IPS DF 6.9 (cell line): ENCODE results near the gene GPR62.

Source experiments
- DNase-seq: peaks from one replicate; pipeline ENCODE4 v3.0.0-alpha.2; 2013; ENCODE audit warnings: low read depth, low spot score
- H3K27ac ChIP-seq: one replicate; pipeline ENCODE4 v1.5.1; 2013; ENCODE audit warnings: low read length, control low read depth
- H3K27me3 ChIP-seq: 2 replicates; pipeline ENCODE4 v1.6.1; 2013; ENCODE audit warnings: mild to moderate bottlenecking, low read length; ENCODE audit not compliant: control insufficient read depth, insufficient read depth
- H3K36me3 ChIP-seq: 2 replicates; pipeline ENCODE4 v1.6.1; 2013; ENCODE audit warnings: low read length; ENCODE audit not compliant: control insufficient read depth, insufficient read depth
- H3K4me1 ChIP-seq: 2 replicates; pipeline ENCODE4 v1.6.1; 2013; ENCODE audit warnings: low read length; ENCODE audit not compliant: control insufficient read depth, insufficient read depth
- H3K4me3 ChIP-seq: 2 replicates; pipeline ENCODE4 v1.5.1; 2013; ENCODE audit warnings: mild to moderate bottlenecking, low read length
- H3K9me3 ChIP-seq: 2 replicates; pipeline ENCODE4 v1.6.1; 2013; ENCODE audit warnings: low read length, inconsistent platforms; ENCODE audit not compliant: control insufficient read depth, insufficient read depth
- WGBS: extraction: QIAGEN DNeasy Blood & Tissue Kit; methylation state at CpG from one replicate; pipeline ENCODE4 v1.1.7; 2013; ENCODE audit warnings: mixed read lengths, missing lambda C conversion rate; ENCODE audit not compliant: insufficient read length, insufficient coverage; 5-methylcytosine and 5-hydroxymethylcytosine counted together

The GPR62 gene

GRCh38 chr3:51940648-51941462 lies 14.3 kb upstream of the GPR62 start:
- no peak overlapping the region for H3K27ac ChIP-seq
- no peaks in the 10 kb centered on the region for H3K9me3 ChIP-seq
- peaks cover 4% of the 10 kb centered on the region for H3K4me1 ChIP-seq
- no peak for DNase-seq
- H3K36me3 ChIP-seq: peaks cover 21% of the 10 kb centered on the region
- H3K27me3 ChIP-seq: no peaks in the 10 kb centered on the region
- peak overlapping the region; percentile 66; the same call in 1 of the 2 replicates for H3K4me3 ChIP-seq
- 100% methylated on average over 1 of the region's 13 CpGs for WGBS

- no CpG with 5 or more reads among the region's 20 CpGs for WGBS
- H3K4me3 ChIP-seq: peak overlapping the region; percentile 66
- no peaks in the 10 kb centered on the region for H3K9me3 ChIP-seq
- no peak for DNase-seq
- no peak overlapping the region for H3K27ac ChIP-seq
- peaks cover 4% of the 10 kb centered on the region for H3K4me1 ChIP-seq
- no peaks in the 10 kb centered on the region for H3K27me3 ChIP-seq
- H3K36me3 ChIP-seq: peaks cover 18% of the 10 kb centered on the region
These were observed 13.8 kb upstream of the GPR62 start for GRCh38 chr3:51941463-51941797.

GRCh38 chr3:51941798-51942602 lies 13.2 kb upstream of the GPR62 start, which contains the start of the genes PARP3 and RRP9:
Gene PARP3 (plus strand): TSS chr3:51942363. CDS start chr3:51943356, 993 bp downstream.
Gene RRP9 (minus strand): TSS chr3:51941904. CDS start chr3:51941867, 37 bp downstream.
- Histone ChIP-seq H3K9me3 (no peaks in the 10 kb centered on the region), H3K4me3 (peak within 1 kb of the TSS; percentile 66), H3K4me1 (peaks cover 4% of the 10 kb centered on the region), H3K27me3 (no peaks in the 10 kb centered on the region), H3K36me3 (peaks cover 13% of the 10 kb centered on the region), H3K27ac (no peak within 1 kb of the TSS)
- WGBS: no CpG with 5 or more reads among the region's 67 CpGs
- peak; percentile 98 for DNase-seq

- DNase-seq: no peak
- H3K36me3 ChIP-seq: peaks cover 5% of the 10 kb centered on the region; the same call in 1 of the 2 replicates
- peak overlapping the region; percentile 7; the same call in 1 of the 2 replicates for H3K4me3 ChIP-seq
- no CpG with 5 or more reads among the region's 17 CpGs for WGBS
- H3K27me3 ChIP-seq: no peaks in the 10 kb centered on the region
- H3K27ac ChIP-seq: no peak overlapping the region
- H3K9me3 ChIP-seq: no peaks in the 10 kb centered on the region
- peaks cover 4% of the 10 kb centered on the region for H3K4me1 ChIP-seq
These were observed 12.4 kb upstream of the GPR62 start for GRCh38 chr3:51942603-51943450.

GRCh38 chr3:51943451-51944391 lies 11.5 kb upstream of the GPR62 start:
- H3K36me3 ChIP-seq: peaks cover 2% of the 10 kb centered on the region; the same call in 1 of the 2 replicates
- no peaks in the 10 kb centered on the region for H3K27me3 ChIP-seq
- no peak for DNase-seq
- no peaks in the 10 kb centered on the region for H3K9me3 ChIP-seq
- no CpG with 5 or more reads among the region's 21 CpGs for WGBS
- H3K27ac ChIP-seq: no peak overlapping the region
- H3K4me3 ChIP-seq: no peak overlapping the region
- peaks cover 4% of the 10 kb centered on the region for H3K4me1 ChIP-seq

- no peaks in the 10 kb centered on the region for H3K27me3 ChIP-seq
- H3K27ac ChIP-seq: no peak overlapping the region
- no peaks in the 10 kb centered on the region for H3K9me3 ChIP-seq
- H3K4me3 ChIP-seq: no peak overlapping the region
- WGBS: no CpG with 5 or more reads among the region's 11 CpGs
- DNase-seq: no peak
- H3K4me1 ChIP-seq: peaks cover 4% of the 10 kb centered on the region
- H3K36me3 ChIP-seq: no peaks in the 10 kb centered on the region
These were observed 10.6 kb upstream of the GPR62 start for GRCh38 chr3:51944451-51945021.

GRCh38 chr3:51945031-51945840 lies 9.9 kb upstream of the GPR62 start:
- WGBS: no CpG with 5 or more reads among the region's 18 CpGs
- Histone ChIP-seq H3K27ac (no peak overlapping the region), H3K9me3 (no peaks in the 10 kb centered on the region), H3K27me3 (no peaks in the 10 kb centered on the region), H3K36me3 (no peaks in the 10 kb centered on the region), H3K4me1 (peaks cover 4% of the 10 kb centered on the region), H3K4me3 (no peak overlapping the region)
- DNase-seq: no peak

- no peak overlapping the region for H3K4me3 ChIP-seq
- no peaks in the 10 kb centered on the region for H3K27me3 ChIP-seq
- no peaks in the 10 kb centered on the region for H3K9me3 ChIP-seq
- no peak overlapping the region for H3K27ac ChIP-seq
- no peaks in the 10 kb centered on the region for H3K36me3 ChIP-seq
- peaks cover 4% of the 10 kb centered on the region for H3K4me1 ChIP-seq
- no peak for DNase-seq
- WGBS: no CpG with 5 or more reads among the region's 14 CpGs
These were observed 9.1 kb upstream of the GPR62 start for GRCh38 chr3:51945926-51946705.
